Lower lobe of right lung (tissue), 2 donors: Measurements from ENCODE around the gene TMEM91. TPM values are rescaled to one million over a fixed set of nuclear protein-coding genes. Genes with fewer than 3 reads are reported as not detected.
"Not testable (repeated sequence)": the region's sequence is repeated elsewhere in the genome, so short reads cannot be mapped to it uniquely, and the experiment has no call there.

Experiments
- ATAC-seq, 2 donors: fragments of 200-7000 bp; cut with Tn5 transposase; one replicate each; pipeline ENCODE4 v1.9.1; 2020 to 2022; ENCODE audit warnings: mild to moderate bottlenecking in 2 of 2, moderate library complexity in 2 of 2
- DNase-seq: peaks from one replicate; pipeline ENCODE4 v3.0.0-alpha.2; 2020
- H3K27ac ChIP-seq: fragments of 200-600 bp; one replicate; pipeline ENCODE4 v1.8.0; 2022
- H3K27me3 ChIP-seq: fragments of 200-600 bp; one replicate; pipeline ENCODE4 v1.8.0; 2022; ENCODE audit warnings: low read depth
- H3K36me3 ChIP-seq: fragments of 200-600 bp; one replicate; pipeline ENCODE4 v1.8.0; 2022; ENCODE audit warnings: mild to moderate bottlenecking
- H3K4me1 ChIP-seq: fragments of 200-600 bp; one replicate; pipeline ENCODE4 v1.8.0; 2022
- H3K4me3 ChIP-seq: fragments of 200-600 bp; one replicate; pipeline ENCODE4 v1.8.0; 2022; ENCODE audit warnings: mild to moderate bottlenecking
- H3K9me3 ChIP-seq: fragments of 200-600 bp; one replicate; pipeline ENCODE4 v1.8.0; 2022
- CTCF ChIP-seq: fragments of 200-600 bp; IDR thresholded peaks from one replicate; pipeline ENCODE4 v1.8.0; 2022; ENCODE audit warnings: antibody characterized with exemption, mild to moderate bottlenecking
- intact Hi-C: fragments of 100-400 bp; cut with DNase I; formaldehyde crosslinking; loops from one replicate; pipeline ENCODE4 v1.11.0; 2022
- total RNA-seq: library from RNA; stranded (reverse); fragmentation: NEBNext Ultra II Directional; extraction: Animal tissue kit (Norgen Biotek cat#: 25700); gene quantifications from one replicate; pipeline ENCODE4 v1.2.1, GENCODE V29; 2021
- donor health status: DM: no; HTN: yes; CAD: no; lungs with severe emphysema.

Gene TMEM91
- total RNA-seq, 1 donor from 2014 or later = 29.8 TPM

GRCh38 chr19:41373993-41374392, 2.3 kb upstream of the TMEM91 start:
- peak; percentile 41 for ATAC-seq
- Histone ChIP-seq H3K4me3 (no peak overlapping the region), H3K36me3 (no peaks in the 10 kb centered on the region), H3K4me1 (peaks cover 23% of the 10 kb centered on the region), H3K27me3 (no peaks in the 10 kb centered on the region), H3K27ac (no peak overlapping the region), H3K9me3 (no peaks in the 10 kb centered on the region)
- intact Hi-C loops = no loop called here
- no peak for TF ChIP-seq CTCF
- DNase-seq = peak; percentile 75

- peaks cover under 1% of the 10 kb centered on the region for H3K36me3 ChIP-seq
- peak overlapping the region; percentile 82 for H3K27ac ChIP-seq
- H3K9me3 ChIP-seq = no peaks in the 10 kb centered on the region
- ATAC-seq (peak; percentile 49 to 64), DNase-seq (peak; percentile 50)
- peak overlapping the region; percentile 77 for H3K4me3 ChIP-seq
- intact Hi-C loops = no loop called here
- no peak for TF ChIP-seq CTCF
- H3K27me3 ChIP-seq = no peaks in the 10 kb centered on the region
- peaks cover 23% of the 10 kb centered on the region for H3K4me1 ChIP-seq
Observed at GRCh38 chr19:41376998-41377365, 649 bp downstream of the TMEM91 start.

GRCh38 chr19:41377977-41378709, 1.8 kb downstream of the TMEM91 start:
- Histone ChIP-seq H3K27me3 (no peaks in the 10 kb centered on the region), H3K36me3 (peaks cover 12% of the 10 kb centered on the region), H3K4me1 (peaks cover 23% of the 10 kb centered on the region), H3K4me3 (no peak overlapping the region), H3K27ac (no peak overlapping the region), H3K9me3 (no peaks in the 10 kb centered on the region)
- peak; percentile 19 for TF ChIP-seq CTCF
- intact Hi-C loops = no loop called here
- ATAC-seq (no peak), DNase-seq (no peak)

GRCh38 chr19:41381536-41381935, 5.2 kb downstream of the TMEM91 start:
- H3K27me3 ChIP-seq, ATAC-seq, intact Hi-C loops, H3K4me1 ChIP-seq, H3K9me3 ChIP-seq, H3K27ac ChIP-seq, DNase-seq, H3K4me3 ChIP-seq: not testable (repeated sequence)
- peaks cover 31% of the 10 kb centered on the region for H3K36me3 ChIP-seq

- Histone ChIP-seq H3K27me3 (no peaks in the 10 kb centered on the region), H3K9me3 (no peaks in the 10 kb centered on the region), H3K4me3 (no peak overlapping the region), H3K36me3 (peaks cover 54% of the 10 kb centered on the region), H3K27ac (no peak overlapping the region), H3K4me1 (no peaks in the 10 kb centered on the region)
- no peak for TF ChIP-seq CTCF
- intact Hi-C loops = no loop called here
- DNase-seq (no peak), ATAC-seq (no peak)
Observed at GRCh38 chr19:41384351-41384750, 8.0 kb downstream of the TMEM91 start.

- Histone ChIP-seq H3K4me1 (no peaks in the 10 kb centered on the region), H3K27ac (no peak overlapping the region), H3K4me3 (no peak overlapping the region), H3K9me3 (no peaks in the 10 kb centered on the region), H3K27me3 (no peaks in the 10 kb centered on the region), H3K36me3 (peaks cover 75% of the 10 kb centered on the region)
- ATAC-seq = peak in 1 of 2 donors; percentile 19
- TF ChIP-seq CTCF = no peak
- no peak for DNase-seq
- intact Hi-C loops = no loop called here
Observed at GRCh38 chr19:41386442-41386841, 10.1 kb downstream of the TMEM91 start.
